Measurements from ENCODE around the gene PSMF1. TPM values are rescaled to one million over a fixed set of nuclear protein-coding genes. Genes with fewer than 3 reads are reported as not detected.

The PSMF1 gene
- total and polyA plus RNA-seq, 2 experiments from 2014 or later, result 73.7 to 84.2 TPM

- Histone ChIP-seq H3K4me3 (no peak overlapping the region), H3K79me2 (replicated peaks; ENCODE audit: insufficient read depth) (no peaks in the 10 kb centered on the region), H4K20me1 (replicated peaks; ENCODE audit: insufficient read depth) (no peaks in the 10 kb centered on the region), H3K27me3 (ENCODE audit: insufficient read depth) (no peaks in the 10 kb centered on the region), H3K27ac (ENCODE audit: low read depth) (no peak overlapping the region), H2AFZ (no peak overlapping the region), H3F3A (replicated peaks; ENCODE audit: low read depth) (no peaks in the 10 kb centered on the region), H3K36me3 (ENCODE audit: insufficient read depth) (no peaks in the 10 kb centered on the region), H3K4me2 (no peak overlapping the region), H3K9me2 (ENCODE audit: insufficient read depth) (no peaks in the 10 kb centered on the region), H3K4me1 (ENCODE audit: insufficient read depth) (no peaks in the 10 kb centered on the region)
- peaks cover 26% of the 10 kb centered on the region for H3K9me3 Mint-ChIP-seq
- ATAC-seq (no peak), DNase-seq (ENCODE audit: low spot score) (no peak)
- H3K27me3 Mint-ChIP-seq (ENCODE audit: insufficient read depth, low read depth, poor library complexity), result no peaks in the 10 kb centered on the region
- H3K36me3 Mint-ChIP-seq (ENCODE audit: low read depth), result no peaks in the 10 kb centered on the region
- H3K4me1 Mint-ChIP-seq, result no peaks in the 10 kb centered on the region
- H3K27ac Mint-ChIP-seq, result no peak overlapping the region
- TF ChIP-seq CREB1 (CRISPR knock-in tag; IDR thresholded peaks at IDR 0.05; ENCODE audit: low read depth), result no peak
- TF ChIP-seq ZNF114 (CRISPR knock-in tag; IDR thresholded peaks at IDR 0.05), result no peak
- no peak for TF ChIP-seq ZNF331 (CRISPR knock-in tag; IDR thresholded peaks at IDR 0.05; ENCODE audit: low read depth)
- TF ChIP-seq REST (IDR thresholded peaks at IDR 0.05; ENCODE audit: unreplicated experiment), result no peak
- TF ChIP-seq JUNB (IDR thresholded peaks at IDR 0.05; ENCODE audit: unreplicated experiment), result no peak
- TF ChIP-seq, protein P1, sequence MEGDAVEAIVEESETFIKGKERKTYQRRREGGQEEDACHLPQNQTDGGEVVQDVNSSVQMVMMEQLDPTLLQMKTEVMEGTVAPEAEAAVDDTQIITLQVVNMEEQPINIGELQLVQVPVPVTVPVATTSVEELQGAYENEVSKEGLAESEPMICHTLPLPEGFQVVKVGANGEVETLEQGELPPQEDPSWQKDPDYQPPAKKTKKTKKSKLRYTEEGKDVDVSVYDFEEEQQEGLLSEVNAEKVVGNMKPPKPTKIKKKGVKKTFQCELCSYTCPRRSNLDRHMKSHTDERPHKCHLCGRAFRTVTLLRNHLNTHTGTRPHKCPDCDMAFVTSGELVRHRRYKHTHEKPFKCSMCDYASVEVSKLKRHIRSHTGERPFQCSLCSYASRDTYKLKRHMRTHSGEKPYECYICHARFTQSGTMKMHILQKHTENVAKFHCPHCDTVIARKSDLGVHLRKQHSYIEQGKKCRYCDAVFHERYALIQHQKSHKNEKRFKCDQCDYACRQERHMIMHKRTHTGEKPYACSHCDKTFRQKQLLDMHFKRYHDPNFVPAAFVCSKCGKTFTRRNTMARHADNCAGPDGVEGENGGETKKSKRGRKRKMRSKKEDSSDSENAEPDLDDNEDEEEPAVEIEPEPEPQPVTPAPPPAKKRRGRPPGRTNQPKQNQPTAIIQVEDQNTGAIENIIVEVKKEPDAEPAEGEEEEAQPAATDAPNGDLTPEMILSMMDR (conservative IDR thresholded peaks at IDR 0.05; ENCODE audit: low read depth in 2 of 2), result no peak
- TF ChIP-seq EZH2phosphoT487 (IDR thresholded peaks at IDR 0.05; ENCODE audit: unreplicated experiment), result no peak
- TF ChIP-seq, protein P2, sequence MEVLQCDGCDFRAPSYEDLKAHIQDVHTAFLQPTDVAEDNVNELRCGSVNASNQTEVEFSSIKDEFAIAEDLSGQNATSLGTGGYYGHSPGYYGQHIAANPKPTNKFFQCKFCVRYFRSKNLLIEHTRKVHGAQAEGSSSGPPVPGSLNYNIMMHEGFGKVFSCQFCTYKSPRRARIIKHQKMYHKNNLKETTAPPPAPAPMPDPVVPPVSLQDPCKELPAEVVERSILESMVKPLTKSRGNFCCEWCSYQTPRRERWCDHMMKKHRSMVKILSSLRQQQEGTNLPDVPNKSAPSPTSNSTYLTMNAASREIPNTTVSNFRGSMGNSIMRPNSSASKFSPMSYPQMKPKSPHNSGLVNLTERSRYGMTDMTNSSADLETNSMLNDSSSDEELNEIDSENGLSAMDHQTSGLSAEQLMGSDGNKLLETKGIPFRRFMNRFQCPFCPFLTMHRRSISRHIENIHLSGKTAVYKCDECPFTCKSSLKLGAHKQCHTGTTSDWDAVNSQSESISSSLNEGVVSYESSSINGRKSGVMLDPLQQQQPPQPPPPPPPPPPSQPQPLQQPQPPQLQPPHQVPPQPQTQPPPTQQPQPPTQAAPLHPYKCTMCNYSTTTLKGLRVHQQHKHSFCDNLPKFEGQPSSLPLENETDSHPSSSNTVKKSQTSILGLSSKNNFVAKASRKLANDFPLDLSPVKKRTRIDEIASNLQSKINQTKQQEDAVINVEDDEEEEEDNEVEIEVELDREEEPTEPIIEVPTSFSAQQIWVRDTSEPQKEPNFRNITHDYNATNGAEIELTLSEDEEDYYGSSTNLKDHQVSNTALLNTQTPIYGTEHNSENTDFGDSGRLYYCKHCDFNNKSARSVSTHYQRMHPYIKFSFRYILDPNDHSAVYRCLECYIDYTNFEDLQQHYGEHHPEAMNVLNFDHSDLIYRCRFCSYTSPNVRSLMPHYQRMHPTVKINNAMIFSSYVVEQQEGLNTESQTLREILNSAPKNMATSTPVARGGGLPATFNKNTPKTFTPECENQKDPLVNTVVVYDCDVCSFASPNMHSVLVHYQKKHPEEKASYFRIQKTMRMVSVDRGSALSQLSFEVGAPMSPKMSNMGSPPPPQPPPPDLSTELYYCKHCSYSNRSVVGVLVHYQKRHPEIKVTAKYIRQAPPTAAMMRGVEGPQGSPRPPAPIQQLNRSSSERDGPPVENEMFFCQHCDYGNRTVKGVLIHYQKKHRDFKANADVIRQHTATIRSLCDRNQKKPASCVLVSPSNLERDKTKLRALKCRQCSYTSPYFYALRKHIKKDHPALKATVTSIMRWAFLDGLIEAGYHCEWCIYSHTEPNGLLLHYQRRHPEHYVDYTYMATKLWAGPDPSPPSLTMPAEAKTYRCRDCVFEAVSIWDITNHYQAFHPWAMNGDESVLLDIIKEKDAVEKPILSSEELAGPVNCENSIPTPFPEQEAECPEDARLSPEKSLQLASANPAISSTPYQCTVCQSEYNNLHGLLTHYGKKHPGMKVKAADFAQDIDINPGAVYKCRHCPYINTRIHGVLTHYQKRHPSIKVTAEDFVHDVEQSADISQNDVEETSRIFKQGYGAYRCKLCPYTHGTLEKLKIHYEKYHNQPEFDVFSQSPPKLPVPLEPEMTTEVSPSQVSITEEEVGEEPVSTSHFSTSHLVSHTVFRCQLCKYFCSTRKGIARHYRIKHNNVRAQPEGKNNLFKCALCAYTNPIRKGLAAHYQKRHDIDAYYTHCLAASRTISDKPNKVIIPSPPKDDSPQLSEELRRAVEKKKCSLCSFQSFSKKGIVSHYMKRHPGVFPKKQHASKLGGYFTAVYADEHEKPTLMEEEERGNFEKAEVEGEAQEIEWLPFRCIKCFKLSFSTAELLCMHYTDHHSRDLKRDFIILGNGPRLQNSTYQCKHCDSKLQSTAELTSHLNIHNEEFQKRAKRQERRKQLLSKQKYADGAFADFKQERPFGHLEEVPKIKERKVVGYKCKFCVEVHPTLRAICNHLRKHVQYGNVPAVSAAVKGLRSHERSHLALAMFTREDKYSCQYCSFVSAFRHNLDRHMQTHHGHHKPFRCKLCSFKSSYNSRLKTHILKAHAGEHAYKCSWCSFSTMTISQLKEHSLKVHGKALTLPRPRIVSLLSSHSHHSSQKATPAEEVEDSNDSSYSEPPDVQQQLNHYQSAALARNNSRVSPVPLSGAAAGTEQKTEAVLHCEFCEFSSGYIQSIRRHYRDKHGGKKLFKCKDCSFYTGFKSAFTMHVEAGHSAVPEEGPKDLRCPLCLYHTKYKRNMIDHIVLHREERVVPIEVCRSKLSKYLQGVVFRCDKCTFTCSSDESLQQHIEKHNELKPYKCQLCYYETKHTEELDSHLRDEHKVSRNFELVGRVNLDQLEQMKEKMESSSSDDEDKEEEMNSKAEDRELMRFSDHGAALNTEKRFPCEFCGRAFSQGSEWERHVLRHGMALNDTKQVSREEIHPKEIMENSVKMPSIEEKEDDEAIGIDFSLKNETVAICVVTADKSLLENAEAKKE (CRISPR knock-in tag; IDR thresholded peaks at IDR 0.05), result no peak
- TF ChIP-seq, protein P3, sequence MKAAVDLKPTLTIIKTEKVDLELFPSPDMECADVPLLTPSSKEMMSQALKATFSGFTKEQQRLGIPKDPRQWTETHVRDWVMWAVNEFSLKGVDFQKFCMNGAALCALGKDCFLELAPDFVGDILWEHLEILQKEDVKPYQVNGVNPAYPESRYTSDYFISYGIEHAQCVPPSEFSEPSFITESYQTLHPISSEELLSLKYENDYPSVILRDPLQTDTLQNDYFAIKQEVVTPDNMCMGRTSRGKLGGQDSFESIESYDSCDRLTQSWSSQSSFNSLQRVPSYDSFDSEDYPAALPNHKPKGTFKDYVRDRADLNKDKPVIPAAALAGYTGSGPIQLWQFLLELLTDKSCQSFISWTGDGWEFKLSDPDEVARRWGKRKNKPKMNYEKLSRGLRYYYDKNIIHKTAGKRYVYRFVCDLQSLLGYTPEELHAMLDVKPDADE (IDR thresholded peaks at IDR 0.05), result no peak
- no peak for TF ChIP-seq POLR2AphosphoS5 (IDR thresholded peaks at IDR 0.05; ENCODE audit: low read depth)
- TF ChIP-seq NANOG (IDR thresholded peaks at IDR 0.05; ENCODE audit: borderline replicate concordance), result no peak
- no peak for TF ChIP-seq STAT1 (IDR thresholded peaks at IDR 0.05; ENCODE audit: unreplicated experiment)
- no peak overlapping the region for H3K4me3 Mint-ChIP-seq
Observed at GRCh38 chr20:1102016-1102415, 16.4 kb upstream of the PSMF1 start.
